HG02970 (cell line): ENCODE data around the gene APOBEC3A.
"Not testable (repeated sequence)": the region's sequence is repeated elsewhere in the genome, so short reads cannot be mapped to it uniquely, and the experiment has no call there.

Experiments
- ATAC-seq: cut with Tn5 transposase; IDR thresholded peaks from one replicate; pipeline ENCODE4 v1.9.1; 2021; ENCODE audit warnings: mild to moderate bottlenecking, moderate library complexity, moderate number of reproducible peaks; ENCODE audit not compliant: unreplicated experiment, low FRiP score

APOBEC3A gene

GRCh38 chr22:38974826-38975175, 17.4 kb downstream of the APOBEC3A start:
- no peak for ATAC-seq

GRCh38 chr22:38977289-38977688, 19.9 kb downstream of the APOBEC3A start:
- ATAC-seq: not testable (repeated sequence)

DNA sequence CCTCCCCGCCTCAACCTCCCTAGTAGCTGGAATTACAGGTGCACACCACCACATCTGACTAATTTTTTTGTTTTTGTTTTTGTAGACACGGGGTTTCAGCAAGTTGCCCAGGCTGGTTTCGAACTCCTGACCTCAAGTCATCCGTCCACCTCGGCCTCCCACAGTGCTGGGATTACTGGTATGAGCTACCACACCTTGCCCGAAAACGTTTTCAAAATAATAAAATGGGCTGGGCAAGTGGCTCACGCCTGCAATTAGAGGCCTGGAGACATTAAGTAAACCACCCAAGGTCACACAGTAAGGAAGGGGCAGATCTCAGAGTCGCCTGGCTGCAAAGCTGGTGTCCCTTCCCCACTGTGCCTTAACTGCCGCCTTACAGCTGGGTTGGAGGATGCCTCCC, 23.2 kb downstream of the APOBEC3A start:
- ATAC-seq: not testable (repeated sequence)

DNA sequence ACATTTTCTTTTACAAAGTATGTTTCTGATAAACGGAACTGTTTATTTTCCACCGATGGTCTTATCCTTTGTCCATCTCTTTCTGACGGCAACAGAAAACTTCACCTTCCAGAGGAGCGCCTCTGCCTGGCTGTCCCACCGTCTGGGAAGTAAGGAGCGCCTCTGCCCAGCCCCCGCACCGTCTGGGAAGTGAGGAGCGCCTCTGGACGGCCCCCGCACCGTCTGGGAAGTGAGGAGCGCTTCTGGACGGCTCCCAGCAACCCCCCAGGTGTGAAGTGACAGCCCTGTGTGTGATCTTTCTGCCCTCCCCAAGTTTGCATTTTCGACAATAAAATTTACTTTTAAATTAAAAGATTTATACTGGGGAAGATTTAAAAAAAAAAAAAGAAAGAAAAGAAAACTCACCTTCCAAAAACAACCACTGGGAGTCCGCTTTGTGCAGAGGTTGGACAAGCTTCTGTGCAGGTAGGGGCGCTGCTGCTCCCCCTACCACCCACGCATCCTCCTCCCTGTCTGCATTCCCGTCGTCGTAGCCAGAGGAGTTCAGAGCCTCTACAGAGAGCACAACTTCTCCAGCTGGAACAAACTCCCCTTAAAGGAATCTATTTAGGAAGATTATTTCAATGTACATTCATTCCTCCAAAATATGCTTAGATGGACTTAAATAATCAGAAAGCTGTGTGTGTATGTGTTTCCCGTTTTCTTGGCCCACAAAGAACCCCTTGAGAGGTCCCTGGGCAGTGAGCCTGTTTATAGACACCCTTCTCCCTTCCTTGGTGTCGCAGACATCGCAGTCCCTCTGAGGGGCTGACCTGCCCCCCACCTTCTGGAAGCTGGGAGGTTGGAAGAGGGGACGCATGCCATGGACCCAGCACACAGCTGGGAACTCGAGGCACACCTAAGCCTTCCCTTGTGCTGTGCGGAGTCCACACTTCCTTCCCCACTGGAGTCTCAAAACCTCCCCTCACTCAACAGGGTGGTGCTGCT, 23.9 kb downstream of the APOBEC3A start:
- no peak for ATAC-seq

DNA sequence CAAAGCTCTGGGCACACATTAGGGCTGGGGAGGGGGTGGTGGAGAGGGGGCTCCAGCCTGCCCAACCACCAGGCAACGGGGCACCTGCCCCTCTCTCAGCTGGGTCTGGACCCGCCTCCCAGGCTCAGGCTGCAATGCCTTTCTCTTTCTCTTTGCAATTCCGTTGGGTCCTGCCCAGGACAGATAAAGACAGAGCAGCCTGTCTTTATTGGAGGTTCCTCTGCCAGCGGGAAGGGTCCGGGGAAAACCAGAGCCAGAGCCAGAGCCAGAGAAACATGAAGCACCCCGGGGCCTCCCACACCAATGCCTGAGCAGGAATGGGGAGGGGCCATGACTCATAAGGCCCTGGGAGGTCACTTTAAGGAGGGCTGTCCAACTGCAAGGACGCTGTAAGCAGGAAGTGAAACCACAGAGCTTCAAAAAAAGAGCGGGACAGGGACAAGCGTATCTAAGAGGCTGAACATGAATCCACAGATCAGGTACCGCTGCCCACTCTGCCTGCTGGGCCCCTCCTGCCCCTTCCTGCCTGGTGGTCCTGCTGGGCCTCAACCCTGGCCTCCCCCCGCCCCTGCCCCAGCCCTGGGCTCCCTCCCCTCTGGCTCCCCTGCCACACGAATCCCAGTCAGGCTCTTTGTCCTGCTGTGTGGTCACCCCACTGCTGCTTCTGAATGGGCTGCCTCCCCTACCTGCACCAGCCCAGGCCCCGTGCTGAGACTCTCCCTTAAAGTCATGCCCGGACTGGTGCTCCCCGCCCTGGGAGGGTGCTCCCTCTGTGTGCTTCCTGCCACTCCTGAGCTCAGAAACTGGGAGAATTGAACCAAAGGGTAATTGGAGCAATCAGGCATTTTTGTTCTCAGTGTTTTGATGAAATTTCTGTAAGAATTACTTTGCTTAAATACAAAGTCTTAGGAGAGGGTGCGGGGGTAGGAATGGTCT, 24.9 kb downstream of the APOBEC3A start, which contains the start of gene APOBEC3B:
Gene APOBEC3B, plus strand, starts transcription at position 356 of the 936 bp plus-strand sequence. Its CDS starts 107 bp downstream, at position 463.
- peak; percentile 48 for ATAC-seq

GRCh38 chr22:38984224-38984623, 26.8 kb downstream of the APOBEC3A start:
- ATAC-seq: no peak

DNA sequence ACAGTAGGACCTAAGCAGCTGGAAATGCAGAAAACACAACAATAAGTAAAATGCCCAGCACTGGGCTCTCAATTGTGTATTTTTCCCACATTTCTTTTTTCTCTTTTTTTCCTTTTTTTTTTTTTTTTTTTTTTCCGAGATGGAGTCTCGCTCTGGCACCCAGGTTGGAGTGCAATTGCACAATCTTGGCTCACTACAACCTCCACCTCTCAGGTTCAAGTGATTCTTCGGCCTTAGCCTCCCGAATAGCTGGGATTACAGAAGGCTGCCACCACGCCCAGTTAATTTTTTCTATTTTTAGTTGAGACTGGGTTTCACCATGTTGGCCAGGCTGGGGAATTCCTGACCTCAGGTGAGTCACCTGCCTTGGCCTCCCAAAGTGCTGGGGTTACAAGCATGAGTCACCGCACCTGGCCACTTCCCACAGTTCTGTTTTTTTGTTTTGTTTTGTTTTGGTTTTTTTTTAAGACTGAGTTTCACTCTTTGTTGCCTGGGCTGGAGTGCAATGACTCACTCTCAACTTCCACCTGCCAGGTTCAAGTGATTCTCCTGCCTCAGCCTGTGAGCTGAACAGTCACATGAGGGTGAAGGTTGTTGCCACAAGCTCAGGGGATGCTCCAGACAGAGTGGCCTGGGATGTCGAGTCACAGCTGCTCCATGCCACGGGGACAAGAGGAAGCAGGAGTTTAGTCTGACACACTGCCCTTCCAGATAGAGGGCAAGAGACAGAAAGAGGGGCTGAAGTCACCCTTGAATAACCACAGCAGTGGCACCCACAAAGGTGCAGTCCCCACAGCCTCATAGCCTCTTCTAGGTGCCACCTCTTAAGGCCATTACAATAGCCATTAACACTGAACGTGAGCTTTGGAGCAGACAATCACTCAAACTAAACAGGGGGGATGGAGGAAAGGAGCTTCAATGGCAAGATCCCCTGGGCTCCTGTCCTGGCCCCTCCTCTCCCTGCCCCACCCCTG, 27.7 kb downstream of the APOBEC3A start:
- peak; percentile 65 for ATAC-seq

GRCh38 chr22:38986629-38987028, 29.2 kb downstream of the APOBEC3A start:
- no peak for ATAC-seq

- ATAC-seq: no peak
Observed at GRCh38 chr22:38987171-38987895, 29.9 kb downstream of the APOBEC3A start.

DNA sequence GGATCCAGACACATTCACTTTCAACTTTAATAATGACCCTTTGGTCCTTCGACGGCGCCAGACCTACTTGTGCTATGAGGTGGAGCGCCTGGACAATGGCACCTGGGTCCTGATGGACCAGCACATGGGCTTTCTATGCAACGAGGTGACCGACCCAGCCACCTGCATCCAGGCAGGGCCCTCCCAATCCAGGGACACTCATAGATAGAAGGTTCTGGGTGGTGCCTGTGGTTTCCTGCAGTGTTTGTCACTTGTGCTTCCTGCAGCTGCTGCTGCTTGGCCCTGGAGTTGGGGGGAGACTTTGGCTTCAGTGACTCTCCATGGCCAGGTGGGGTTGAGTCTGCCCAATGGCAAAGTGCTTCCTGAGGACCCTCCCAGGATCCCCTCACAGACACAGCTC, 32.1 kb downstream of the APOBEC3A start:
- ATAC-seq: no peak

GRCh38 chr22:38992871-38993371, 35.5 kb downstream of the APOBEC3A start:
- not testable (repeated sequence) for ATAC-seq

DNA sequence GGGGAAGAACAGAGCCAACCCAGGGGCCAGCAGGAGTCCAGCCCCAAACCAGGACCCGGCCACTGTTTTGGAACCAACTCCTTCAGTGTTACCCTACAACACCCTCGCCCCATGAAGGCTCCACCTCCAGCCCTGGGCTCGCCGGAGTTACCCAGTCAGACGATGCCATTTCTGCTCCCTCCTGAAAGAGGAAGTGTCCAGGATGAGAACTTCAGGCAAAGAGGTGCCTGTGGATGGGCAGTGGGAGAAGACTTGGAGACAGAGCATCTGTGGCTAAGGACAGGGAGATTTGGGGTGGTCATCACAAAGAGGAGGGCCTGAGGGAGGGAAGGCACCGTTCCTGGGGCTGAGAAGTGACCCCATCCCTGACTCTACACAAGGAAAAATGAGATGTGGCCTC, 38.7 kb downstream of the APOBEC3A start:
- ATAC-seq: no peak

DNA sequence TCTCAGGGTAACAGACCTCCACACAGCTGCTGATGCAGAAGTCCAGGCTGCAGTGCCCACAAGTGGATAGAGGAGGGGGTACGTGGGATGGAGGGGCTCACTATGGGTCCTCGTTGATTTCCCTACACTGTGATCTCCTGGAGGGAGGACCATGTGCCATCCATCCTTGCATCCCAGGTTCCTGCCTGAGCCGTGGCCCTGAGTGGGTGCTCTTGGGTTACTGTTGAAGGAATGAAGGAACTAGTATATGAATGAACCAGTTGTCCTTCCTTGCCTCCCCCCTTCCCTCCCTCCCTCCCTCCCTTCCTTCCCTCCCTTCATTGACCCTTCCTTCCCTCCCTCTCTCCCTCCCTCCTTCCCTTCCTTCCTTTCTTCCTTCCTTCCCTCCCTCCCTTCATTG, 40.1 kb downstream of the APOBEC3A start:
- no peak for ATAC-seq

DNA sequence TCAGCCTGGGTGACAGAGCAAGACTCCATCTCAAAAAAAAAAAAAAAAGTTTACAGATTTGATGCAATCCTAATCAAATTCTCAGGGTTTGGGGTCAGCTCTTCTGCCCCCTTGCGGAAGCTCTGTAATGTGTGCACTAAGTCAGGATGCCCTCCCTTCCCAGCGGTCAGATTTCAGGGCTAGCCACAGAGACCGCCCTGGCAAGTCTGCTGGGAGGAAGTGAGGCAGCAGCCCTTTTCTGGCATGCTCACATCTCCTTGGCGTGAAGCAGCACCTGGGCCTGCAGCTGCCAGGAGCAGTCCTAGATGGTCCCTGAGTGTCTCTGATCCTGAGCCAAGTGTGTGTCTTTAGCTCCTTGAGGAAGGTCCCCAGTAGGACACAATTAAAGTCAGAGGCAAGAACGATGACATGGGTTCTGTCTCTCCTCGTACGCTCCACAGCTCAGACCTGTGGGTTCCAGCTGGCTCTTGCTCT, 45.8 kb downstream of the APOBEC3A start:
- peak; percentile 72 for ATAC-seq

- no peak for ATAC-seq
Observed at GRCh38 chr22:39007177-39007576, 49.8 kb downstream of the APOBEC3A start.

DNA sequence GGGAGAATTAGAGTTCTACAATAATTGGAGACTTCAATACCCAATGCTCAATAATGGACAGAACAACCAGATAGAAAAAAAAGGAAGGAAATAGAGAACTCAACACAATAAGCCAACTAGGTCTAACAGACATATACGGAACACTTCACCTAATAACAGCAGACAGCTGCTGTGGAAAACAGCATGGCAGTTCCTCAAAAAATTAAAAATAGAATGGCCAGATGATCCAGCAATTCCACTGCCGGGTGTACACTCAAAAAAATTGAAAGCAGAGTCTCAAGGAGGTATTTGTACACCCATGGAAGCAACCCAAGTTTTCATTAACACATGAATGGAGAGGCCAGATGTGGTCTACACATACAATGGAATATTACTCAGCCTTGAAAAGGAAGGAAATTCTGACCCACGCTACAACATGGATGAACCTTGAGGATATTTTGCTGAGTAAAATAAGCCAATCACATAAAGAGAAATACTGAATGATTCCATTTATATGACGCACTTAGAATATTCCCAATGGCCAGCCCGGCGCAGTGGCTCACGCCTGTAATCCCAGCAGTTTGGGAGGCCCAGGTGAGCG, 51.0 kb downstream of the APOBEC3A start:
- not testable (repeated sequence) for ATAC-seq

DNA sequence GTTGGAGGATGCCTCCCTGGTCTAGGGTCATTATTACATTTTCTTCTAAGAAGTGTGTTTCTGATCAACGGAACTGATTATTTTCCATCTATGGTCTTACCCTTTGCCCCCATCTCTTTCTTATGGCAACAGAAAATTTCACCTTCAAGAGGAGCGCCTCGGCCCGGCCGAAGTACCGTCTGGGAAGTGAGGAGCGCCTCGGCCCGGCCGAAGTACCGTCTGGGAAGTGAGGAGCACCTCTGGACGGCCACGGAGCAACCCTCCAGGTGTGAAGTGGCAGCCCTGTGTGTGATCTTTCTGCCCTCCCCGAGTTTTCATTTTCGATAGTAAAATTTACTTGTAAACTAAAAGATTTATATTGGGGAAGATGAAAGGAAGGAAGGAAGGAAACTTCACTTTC, 53.5 kb downstream of the APOBEC3A start:
- no peak for ATAC-seq
